Fibroblast of mammary gland (primary cell): Measurements from ENCODE around the gene ZNF679.
"Not testable (repeated sequence)": the region's sequence is repeated elsewhere in the genome, so short reads cannot be mapped to it uniquely, and the experiment has no call there.

ENCODE experiments used
- DNase-seq: peaks from one replicate; pipeline ENCODE4 v3.0.0-alpha.2; 2010; ENCODE audit warnings: low read depth
- H3K4me3 ChIP-seq: 2 replicates; pipeline ENCODE4 v1.5.1; 2011; ENCODE audit warnings: low read depth, mild to moderate bottlenecking, low read length, moderate library complexity; ENCODE audit not compliant: control insufficient read depth
- CTCF ChIP-seq: conservative IDR thresholded peaks from 2 replicates; pipeline ENCODE4 v1.5.1; 2011; ENCODE audit warnings: low read depth, low read length, inconsistent platforms; ENCODE audit not compliant: control insufficient read depth, insufficient read depth

ZNF679 gene

GRCh38 chr7:64228174-64228573, at the start of gene ZNF679:
Gene ZNF679 (plus strand): TSS chr7:64228474. CDS start chr7:64249118, 20,644 bp downstream.
- H3K4me3 ChIP-seq, DNase-seq: not testable (repeated sequence)

- peak; percentile 25 for TF ChIP-seq CTCF
- no peak overlapping the region for H3K4me3 ChIP-seq
- DNase-seq, result peak; percentile 12
These were observed 47.3 kb upstream of the ZNF679 start for GRCh38 chr7:64180989-64181388.

- DNase-seq, result no peak
- TF ChIP-seq CTCF, result no peak
- no peak overlapping the region for H3K4me3 ChIP-seq
These were observed 46.7 kb upstream of the ZNF679 start for GRCh38 chr7:64181586-64181985.

- DNase-seq, result no peak
- no peak overlapping the region for H3K4me3 ChIP-seq
- no peak for TF ChIP-seq CTCF
These were observed 46.1 kb upstream of the ZNF679 start for GRCh38 chr7:64182036-64182790.

- no peak for DNase-seq
- no peak for TF ChIP-seq CTCF
- no peak overlapping the region for H3K4me3 ChIP-seq
These were observed 45.0 kb upstream of the ZNF679 start for GRCh38 chr7:64183126-64183742.

- no peak for DNase-seq
- TF ChIP-seq CTCF, result no peak
- no peak overlapping the region for H3K4me3 ChIP-seq
These were observed 44.4 kb upstream of the ZNF679 start for GRCh38 chr7:64183827-64184372.

GRCh38 chr7:64184376-64184775, 43.9 kb upstream of the ZNF679 start:
- DNase-seq, result no peak
- no peak overlapping the region for H3K4me3 ChIP-seq
- TF ChIP-seq CTCF, result no peak
